ENCODE data around the gene PSMA7.
A peak's percentile ranks its signal among the peaks of the same experiment; 100 is the strongest.

Gene PSMA7

DNA sequence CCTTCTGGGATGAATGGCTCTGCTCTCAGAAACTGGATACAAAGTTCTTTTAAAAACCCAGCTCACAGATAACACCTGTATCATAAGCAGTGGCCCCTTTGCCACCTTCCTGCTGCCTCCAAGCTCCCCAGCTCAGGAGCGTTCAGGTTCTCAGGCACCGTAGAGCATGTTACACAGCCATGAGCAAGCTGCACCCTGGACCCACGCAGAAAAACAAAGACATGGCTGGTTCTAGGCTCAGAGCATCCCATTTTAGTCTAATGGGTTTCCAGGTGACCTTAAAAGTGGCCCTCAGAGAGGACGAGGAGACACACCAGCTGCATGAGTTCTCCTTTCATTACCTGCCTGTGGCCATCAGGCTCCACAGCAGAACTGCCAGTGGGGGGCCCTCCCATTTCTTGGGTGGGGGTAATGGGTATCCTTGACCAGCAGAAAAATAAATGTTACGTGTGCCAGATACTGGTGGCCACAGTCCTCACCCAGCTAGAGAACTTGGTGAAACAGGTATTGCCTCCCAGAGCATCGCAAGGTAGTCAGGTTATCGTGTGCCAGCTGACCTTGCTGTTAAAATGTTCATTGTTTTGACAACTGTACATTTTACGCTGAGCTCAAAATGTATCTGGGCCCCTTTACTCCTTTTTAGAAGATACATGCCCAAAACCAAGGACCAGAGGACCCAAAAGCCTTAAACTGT is 7.5 kb downstream of the PSMA7 start:
- DNase-seq: no peak

DNA sequence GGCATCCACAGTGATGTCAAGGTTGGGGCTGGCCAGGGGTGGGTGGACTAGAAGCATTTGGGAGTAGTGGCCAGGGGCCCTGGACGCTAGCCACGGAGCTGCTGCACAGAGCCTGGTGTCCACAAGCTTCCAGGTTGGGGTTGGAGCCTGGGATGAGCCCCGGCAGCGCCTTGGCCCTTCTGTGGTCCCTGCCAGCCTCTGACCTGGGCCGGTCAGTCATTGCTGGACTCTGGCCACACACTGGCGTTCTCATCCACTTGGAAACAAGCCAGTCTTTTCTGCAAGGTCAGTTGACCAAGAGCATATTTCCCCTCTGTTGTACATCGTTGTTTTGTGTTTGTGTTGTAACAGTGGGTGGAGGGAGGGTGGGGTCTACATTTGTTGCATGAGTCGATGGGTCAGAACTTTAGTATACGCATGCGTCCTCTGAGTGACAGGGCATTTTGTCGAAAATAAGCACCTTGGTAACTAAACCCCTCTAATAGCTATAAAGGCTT is 8.4 kb downstream of the PSMA7 start:
- DNase-seq: no peak

DNA sequence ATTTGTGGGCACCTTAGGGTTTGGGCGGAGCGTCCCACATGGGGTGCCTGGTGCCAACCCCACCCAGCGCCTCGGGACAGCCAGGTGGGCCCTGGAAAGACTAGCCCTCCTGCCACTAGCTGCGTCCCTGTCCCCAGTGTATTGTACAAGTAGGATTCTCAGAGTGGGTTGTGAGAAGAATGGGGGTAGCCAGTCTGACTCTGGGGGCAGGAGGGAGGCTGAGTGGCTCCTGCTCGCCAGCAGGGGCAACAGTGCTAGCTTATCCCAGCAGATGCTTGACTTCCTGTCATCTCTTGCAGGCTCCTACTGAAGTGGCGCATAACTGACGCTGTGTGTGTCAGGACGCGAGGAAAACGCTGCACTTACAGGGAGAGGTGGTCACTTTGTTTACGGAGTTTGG is 9.3 kb downstream of the PSMA7 start:
- DNase-seq: peak in 1 of 2 experiments; percentile 12

DNA sequence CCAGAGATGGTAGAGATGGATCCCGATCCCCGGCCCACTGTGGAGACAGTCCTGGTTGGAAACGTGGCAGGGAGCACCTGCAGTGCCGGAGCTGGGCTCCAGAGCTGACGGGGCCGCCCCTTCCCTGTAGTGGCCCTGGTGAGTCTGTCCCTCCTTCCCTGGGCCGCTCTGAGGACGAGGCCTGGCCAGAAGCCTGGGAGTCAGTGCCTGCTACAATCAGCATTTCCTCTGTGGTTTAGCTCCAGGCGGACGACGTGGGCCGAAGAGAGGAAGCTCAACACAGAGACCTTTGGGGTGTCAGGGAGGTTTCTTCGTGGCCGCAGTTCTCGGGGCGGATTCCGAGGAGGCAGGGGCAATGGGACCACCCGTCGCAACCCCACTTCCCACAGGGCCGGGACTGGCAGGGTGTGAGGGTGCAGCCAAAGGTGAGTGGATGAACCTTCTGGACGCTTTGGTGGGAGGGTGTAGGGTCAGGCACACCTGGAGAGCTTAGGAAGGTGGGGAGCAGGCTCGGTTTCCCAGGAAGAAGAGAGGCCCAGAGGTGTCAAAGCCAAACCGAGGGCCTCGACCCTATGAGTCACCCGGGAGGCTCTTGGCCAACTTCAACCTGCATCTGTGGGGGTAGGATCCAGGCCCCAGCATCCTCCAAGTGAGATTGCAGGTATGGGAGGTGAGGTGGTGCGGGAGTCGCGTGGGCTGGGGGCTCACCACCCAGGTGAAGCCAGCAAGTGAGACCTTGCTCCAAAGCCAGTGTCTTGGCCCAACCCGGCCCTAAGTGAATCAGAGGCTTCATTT is 9.9 kb downstream of the PSMA7 start:
- no peak for DNase-seq

DNA sequence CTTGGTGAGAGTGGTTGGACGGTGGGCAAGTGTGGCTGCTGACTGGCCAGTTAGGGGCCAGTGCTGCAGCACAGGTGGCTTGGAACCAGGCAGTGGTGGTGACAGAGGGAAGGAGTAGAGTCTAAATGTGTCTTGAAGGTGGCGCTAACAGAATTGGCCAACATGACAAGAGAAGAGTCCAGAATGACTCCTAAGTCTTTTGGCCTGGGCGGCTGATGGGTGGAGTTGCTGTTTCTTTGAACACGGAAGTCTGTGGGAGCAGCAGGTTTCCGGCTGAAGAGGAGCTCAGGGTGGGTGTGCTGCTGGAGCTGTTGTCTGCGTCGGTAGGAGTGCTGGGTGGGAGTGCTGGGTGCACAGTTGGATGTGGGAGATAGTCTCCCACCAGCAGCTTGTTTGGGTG is 10.8 kb downstream of the PSMA7 start:
- no peak for DNase-seq

DNA sequence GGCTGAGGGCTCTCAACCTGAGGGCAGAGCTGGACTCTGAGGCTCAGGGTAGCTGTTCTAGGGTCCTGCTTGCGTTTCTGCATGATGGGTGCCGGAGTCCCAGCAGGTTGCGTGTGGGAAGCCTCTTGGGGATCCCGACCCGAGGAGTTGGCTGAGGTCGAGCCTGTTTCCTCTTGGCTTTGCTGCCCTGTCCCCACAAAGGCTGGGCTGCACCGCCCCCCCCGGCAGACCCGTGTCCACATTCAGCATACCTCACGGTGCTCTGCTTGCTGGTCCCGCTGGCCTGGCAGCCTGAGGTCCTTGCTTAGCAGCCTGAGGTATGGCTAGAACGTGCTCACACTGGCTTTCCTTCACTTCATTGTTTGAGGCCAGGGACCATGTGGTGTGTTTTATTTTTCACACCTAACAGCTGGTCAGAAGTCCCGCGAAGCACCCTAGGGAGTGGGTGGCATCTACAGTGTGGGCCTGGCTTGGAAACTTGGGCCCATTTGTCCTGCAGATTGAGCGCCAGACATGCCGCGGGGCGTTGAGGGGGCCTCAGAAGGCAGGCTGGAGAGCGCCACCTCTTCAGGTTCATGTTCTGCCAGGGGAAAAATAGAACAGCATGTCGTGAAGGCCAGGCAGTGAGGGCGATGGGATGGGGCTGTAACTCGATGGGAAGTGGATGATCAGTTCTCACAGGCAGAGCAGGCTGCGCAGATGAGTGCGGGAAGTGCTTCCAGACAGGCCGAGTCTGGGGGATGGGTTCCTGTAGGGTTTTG is 11.5 kb downstream of the PSMA7 start:
- DNase-seq: no peak

DNA sequence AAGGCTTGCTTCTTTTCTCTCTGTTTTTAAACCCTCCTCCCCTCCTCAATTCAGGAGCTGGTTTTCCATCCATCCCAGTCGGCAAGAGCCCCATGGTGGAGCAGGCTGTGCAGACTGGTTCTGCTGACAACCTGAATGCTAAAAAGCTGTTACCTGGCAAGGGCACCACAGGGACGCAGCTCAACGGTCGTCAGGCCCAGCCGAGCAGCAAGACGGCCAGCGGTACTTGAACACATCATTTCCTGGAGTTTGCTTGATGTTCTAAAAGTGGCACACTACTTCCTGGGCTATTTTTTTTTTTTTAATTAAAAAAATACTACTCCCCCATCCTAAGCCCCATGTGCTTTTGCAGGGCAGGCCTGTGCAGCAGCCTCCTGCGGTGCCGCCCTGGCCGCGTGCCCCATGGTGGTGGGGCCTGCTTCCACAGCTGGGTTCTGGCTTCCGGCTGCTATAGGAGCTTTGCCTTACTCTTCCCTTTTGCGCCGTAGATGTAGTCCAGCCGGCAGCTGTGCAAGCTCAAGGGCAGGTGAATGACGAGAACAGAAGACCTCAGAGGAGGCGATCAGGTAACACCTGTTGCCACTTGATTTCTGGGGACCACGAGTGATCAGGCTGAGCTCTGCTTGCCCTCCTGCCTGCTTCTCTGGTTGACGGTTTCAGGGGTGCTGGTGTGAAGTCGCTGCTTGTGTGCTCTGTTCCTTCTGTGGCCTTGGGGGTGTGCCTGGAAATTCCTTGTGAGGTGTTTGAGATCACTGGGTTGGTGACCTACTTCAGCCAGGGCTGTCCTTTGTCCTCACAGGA is 13.3 kb downstream of the PSMA7 start:
- DNase-seq: peak; percentile 53 to 82

DNA sequence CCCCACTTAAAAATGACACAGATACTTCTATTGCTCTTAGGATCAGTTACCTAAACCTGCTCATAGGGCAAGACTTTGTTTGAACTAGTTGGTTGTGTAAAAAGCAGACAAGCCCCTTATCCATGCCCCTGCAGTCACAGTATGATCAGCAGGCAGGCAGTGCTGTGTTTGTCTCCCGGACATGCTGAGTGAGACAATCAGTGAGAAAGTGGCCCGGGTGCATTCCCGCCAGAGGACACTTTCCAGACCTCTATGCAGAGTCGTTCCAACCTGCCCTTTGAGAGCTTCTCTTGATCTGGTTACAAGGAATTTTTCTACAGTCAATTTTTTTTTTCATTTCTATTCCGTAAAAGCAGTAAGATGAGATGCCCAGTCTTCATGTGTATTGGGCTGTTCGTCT is 14.7 kb downstream of the PSMA7 start:
- no peak for DNase-seq

DNA sequence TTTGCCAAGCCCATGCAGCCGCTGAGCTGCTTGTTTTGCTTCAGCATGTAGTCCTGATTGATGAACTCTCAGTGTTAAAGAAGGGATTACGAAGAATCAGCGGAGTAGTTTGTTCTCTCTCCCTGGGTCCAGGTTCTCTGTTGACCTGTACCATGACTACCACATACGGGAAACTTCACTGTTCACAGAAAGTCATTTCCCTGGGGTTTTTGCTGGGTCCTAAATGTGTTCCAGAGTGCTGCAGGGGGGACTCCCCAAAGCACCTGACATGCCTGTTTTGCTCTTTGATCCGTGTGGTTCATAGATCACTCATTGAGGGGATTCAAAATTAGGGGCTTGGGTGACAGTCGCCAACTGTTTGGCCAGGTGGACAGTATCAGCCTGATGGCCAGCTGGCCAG is 15.4 kb downstream of the PSMA7 start:
- no peak for DNase-seq

DNA sequence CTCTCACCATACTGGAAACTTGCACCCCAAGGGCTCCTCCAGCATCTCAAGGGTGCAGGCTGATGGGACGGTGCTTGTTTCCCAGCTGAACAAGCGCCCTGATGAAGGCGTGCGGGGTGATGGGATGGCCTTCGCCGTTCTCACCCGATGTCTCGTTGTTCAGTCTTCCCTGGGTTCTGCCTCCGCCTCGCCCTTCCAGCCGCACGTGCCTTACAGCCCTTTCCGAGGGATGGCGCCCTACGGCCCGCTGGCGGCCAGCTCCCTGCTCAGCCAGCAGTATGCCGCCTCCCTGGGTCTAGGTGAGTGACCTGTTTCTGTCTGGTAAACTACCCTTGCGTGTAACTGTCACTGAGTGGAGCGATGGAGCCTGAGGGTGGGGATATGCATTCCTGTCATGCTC is 17.1 kb downstream of the PSMA7 start:
- DNase-seq: no peak

DNA sequence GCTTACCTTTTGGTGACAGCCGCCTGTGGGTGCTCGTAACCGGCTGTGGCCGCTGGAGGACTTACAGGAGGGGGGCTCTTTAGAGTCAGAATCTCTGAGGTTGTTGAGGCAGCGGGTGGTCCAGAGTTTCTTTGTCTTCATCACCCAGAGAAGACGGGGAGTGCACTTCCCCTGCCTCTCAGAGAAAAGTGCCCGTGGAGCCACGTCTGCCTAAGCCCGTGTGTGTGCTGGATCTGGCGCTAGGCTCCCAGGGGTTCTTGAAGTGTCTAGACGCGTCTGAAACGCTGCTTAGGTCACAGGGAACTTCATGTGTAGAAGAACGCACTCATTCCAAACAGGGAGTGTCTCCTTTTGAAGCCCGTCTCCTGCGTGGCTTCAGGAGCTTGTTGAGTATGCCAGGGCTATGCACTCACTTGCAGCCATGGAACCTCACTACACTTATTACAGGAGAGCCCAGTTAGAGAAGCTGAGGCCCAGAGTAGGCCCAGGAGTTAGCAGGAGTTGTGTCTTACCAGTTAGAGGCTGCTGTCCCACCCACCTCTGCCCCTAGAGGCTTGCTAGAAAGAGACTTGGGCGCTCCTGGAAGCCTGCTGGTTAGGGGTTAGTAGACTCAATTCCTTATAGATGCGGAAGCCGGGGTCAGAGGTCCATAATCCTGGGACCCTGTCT is 19.6 kb downstream of the PSMA7 start:
- no peak for DNase-seq

DNA sequence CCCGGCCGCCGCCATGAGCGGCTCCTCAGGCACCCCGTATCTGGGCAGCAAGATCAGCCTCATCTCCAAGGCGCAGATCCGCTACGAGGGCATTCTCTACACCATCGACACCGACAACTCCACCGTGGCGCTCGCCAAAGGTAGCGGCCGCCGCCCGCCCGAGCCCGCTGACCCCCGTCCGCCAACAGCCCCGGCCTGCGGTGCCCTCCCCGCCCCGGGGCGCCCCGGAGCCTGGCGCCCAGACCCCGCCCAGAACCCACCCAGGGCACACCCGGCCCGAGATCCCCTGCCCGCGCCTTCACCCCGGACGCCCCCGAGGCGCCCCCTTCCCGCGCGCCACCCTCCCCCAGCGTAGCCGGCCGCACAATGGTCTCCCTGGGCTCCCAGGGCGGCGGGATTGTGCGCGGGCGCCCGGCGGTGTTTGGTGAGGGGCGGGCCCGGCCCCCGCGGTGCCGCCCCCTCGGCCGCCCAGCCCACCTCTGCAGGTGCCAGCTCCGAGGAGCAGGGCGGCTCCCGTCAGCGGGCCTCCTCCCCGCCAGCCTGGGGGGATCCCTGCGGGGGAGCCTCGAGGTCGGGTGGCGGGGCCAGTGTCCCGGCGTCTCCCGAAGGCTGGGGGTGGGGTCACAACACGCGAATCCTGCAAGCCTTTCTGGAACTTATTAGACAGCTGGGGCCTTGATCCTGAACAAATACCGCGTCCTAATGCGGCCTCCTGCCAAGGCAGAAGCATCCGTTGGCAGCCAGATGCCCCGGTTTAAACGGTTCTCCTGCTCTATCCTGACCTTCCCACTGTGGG is 20.3 kb downstream of the PSMA7 start:
- DNase-seq: peak; percentile 70 to 71

DNA sequence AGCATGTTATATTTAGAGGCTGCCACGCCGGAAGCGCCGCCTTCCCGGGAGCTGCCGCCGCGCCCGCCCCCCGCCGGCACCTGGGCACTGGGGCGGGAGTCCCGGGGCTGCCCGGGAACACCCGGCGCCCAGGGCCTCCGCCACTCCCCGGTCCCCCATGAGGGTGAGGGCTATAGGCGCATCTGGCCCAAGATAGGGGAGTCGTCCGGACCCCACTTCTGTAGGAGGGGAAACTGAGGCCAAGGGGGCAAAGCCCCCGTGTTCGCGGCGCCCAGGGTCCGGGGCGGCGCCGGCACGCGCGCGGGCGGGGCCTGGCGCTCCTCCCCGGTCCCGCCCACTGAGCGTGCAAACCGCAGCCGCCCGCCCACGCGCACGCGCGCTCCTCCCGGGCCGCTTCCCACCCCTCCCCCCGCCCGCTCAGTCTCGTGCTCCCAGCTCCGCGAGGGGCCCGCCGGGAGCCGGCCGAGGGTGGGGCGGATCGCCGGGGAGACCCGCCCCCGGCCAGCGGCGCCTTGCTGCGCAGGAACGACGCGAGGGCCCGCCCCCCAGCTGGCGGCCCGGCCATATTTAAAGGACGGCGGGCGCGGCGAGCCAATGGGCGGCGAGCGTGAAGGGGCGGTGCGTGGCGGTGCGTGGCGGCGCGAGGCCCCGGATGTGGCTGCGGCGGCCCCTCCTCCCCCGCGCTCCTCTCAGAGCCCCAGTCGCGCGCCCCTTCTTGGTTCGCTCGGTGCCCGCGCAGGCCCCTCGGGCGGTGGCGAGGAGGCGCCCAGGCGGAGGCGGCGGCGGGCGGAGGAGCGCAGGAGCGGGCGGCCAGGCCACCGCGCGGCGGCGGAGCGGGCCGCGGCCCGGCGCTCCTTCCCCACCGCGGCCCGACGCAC is 21.2 kb downstream of the PSMA7 start, which contains the start of gene LSM14B:
Gene LSM14B, plus strand, starts transcription at position 700 of the 878 bp plus-strand sequence. CDS start 192 bp downstream, outside the sequence.
- DNase-seq: peak; percentile 98 to 99

DNA sequence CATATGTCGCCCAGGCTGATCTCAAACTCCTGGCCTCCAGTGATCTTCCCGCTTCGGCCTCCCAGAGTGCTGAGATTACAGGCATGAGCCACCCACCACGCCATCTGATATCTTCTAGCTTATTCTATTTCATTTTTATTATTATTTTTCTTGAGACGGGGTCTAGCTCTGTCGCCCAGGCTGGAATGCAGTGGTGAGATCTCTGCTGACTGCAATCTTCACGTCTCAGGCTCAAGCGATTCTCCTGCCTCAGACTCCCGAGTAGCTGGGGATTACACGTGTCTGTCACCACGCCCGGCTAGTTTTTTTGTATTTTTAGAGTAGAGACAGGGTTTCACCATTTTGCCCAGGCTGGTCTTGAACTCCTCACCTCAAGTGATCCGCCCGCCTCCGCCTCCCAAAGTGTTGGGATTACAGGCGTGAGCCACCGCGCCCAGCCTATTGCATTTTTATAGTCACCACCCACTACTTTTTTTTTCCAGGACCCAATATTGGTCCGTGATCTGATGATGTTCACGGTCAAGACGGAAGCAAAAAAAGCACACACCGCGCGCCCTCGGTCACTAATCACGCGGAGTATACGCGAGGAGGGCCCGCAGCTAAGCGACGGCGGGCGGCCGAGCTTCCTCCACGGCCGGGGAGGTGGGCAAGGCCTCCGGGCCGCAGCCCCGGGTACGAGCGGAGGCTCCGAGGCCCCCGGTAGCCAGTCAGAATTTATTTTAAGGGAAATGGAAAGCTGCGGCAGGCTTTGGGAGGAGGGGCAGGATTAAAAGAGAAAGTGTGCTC is 22.0 kb downstream of the PSMA7 start:
- DNase-seq: peak in 1 of 2 experiments; percentile 85

DNA sequence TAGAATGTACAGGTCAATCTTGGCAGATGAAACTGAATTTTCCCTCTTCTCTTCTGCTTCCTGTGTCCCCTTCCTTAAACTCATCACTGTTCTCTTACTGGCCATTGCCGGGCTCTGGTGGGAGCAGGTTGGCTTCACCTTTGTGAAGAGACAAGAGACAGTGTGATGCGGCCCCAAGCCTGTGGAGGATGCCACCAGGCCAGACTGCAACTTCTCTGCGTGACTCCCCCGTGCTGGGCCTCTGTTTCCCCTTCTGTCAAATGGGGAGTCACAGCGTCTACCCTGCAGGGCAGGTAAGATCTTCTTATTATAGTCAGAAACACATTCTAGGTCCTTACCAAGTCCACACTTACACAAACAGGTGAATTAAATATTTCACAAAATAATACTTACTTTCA is 22.8 kb downstream of the PSMA7 start:
- DNase-seq: no peak

DNA sequence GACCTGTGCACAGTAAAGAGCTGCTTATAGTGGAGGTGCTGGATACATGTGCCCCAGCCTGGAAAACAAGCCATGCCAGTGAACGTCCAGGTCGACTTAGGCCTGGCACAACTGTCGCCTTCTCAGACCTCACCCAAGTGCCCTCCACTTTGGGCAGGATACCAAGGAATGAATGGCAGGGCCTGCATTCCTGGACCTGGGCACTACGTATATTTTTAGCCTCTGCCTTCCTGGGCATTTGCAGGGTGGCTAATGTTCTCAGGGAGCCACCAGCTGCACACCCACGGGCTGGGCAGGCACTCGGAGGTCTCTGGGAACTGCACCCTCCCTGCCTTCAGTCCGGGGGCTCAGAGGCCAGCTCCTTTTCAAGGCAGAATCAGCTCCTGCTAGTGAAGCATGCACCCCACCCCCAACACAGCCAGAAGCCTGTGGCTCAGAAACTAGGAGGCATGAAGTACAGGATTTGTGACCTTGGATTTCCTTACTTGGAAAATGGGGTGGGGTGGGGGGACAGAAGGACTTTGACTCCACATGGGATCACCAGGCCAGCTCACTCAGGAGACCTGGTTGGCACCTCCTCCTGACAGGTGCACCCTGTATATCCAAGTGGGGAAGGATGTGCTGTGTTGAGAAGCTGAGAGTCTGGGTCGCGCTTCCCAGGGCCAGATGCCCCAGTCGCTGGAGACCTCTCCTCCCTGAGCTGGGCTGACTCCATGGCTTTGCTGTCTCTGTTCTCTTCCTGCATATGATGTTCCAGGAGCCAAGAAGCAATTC is 23.4 kb downstream of the PSMA7 start:
- no peak for DNase-seq

DNA sequence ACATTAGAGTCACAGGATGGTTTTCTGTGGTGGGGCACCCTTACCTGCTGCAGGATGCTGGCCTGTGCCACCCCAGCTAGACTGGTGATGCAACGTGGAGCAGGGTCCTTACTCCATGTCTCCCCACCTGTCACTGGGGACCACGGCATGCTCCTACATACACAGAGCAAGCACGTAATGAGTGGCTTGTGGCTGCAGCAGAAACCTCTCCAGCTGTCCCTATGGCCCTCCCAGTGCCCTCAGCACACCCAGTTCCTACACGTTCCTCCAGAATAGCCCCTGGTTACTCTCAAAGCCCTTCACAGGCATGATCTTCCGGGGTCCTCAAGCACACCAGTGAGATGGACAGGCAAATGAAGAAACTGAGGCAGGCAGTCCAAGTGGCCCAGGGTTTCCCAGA is 24.1 kb downstream of the PSMA7 start:
- DNase-seq: no peak

Measured in SHP77 (cell line).